H9 (cell line): Measurements from ENCODE around the gene HOXB6. TPM values are rescaled to one million over a fixed set of nuclear protein-coding genes. Genes with fewer than 3 reads are reported as not detected.

Experiments used
- DNase-seq: peaks from one replicate; pipeline ENCODE4 v3.0.0-alpha.2; 2017
- H2AFZ ChIP-seq: one replicate; pipeline ENCODE4 v1.6.1; 2013; ENCODE audit warnings: mild to moderate bottlenecking, low read length, control low read depth, moderate library complexity
- H2AK5ac ChIP-seq: 2 replicates; pipeline ENCODE4 v1.6.1; 2013; ENCODE audit warnings: low read length, control low read depth, mixed read lengths; ENCODE audit not compliant: insufficient read length
- H2BK120ac ChIP-seq: one replicate; pipeline ENCODE4 v1.6.1; 2013; ENCODE audit warnings: low read depth, mild to moderate bottlenecking, low read length, control low read depth, inconsistent platforms; ENCODE audit not compliant: poor library complexity, severe bottlenecking
- H2BK12ac ChIP-seq: 2 replicates; pipeline ENCODE4 v1.6.1; 2013; ENCODE audit warnings: low read length, control low read depth, mixed read lengths, low read depth; ENCODE audit not compliant: insufficient read length
- H2BK15ac ChIP-seq: 2 replicates; pipeline ENCODE4 v1.6.1; 2013; ENCODE audit warnings: low read depth, low read length, control low read depth
- H2BK20ac ChIP-seq: one replicate; pipeline ENCODE4 v1.6.1; 2013; ENCODE audit warnings: low read depth, mild to moderate bottlenecking, low read length, control low read depth, inconsistent platforms; ENCODE audit not compliant: poor library complexity, severe bottlenecking
- H2BK5ac ChIP-seq: 2 replicates; pipeline ENCODE4 v1.6.1; 2013; ENCODE audit warnings: low read length, control low read depth, mixed read lengths; ENCODE audit not compliant: insufficient read length
- H3K14ac ChIP-seq: 2 replicates; pipeline ENCODE4 v1.6.1; 2013; ENCODE audit warnings: low read length, control low read depth; ENCODE audit not compliant: insufficient read depth
- H3K18ac ChIP-seq: 2 replicates; pipeline ENCODE4 v1.6.1; 2013; ENCODE audit warnings: low read depth, mild to moderate bottlenecking, mixed read lengths, low read length, control low read depth; ENCODE audit not compliant: insufficient read length
- H3K23ac ChIP-seq: 2 replicates; pipeline ENCODE4 v1.6.1; 2013; ENCODE audit warnings: low read length, control low read depth, mixed read lengths, low read depth; ENCODE audit not compliant: insufficient read length
- H3K23me2 ChIP-seq: 2 replicates; pipeline ENCODE4 v1.6.1; 2013; ENCODE audit warnings: low read depth, mild to moderate bottlenecking, mixed read lengths, low read length, control low read depth; ENCODE audit not compliant: insufficient read length, poor library complexity, severe bottlenecking
- H3K27ac ChIP-seq: 2 replicates; pipeline ENCODE4 v1.5.1; 2013; ENCODE audit warnings: low read length, control low read depth, mixed read lengths, low read depth; ENCODE audit not compliant: insufficient read length
- H3K27me3 ChIP-seq: 2 replicates; pipeline ENCODE4 v1.6.1; 2013; ENCODE audit warnings: low read length, control low read depth, inconsistent platforms; ENCODE audit not compliant: insufficient read depth
- H3K4ac ChIP-seq: 2 replicates; pipeline ENCODE4 v1.6.1; 2013; ENCODE audit warnings: low read depth, mild to moderate bottlenecking, control low read depth, inconsistent platforms, low read length, moderate library complexity
- H3K4me1 ChIP-seq: 2 replicates; pipeline ENCODE4 v1.6.1; 2013; ENCODE audit warnings: low read length, control low read depth, inconsistent platforms; ENCODE audit not compliant: insufficient read depth
- H3K4me2 ChIP-seq: 2 replicates; pipeline ENCODE4 v1.6.1; 2013; ENCODE audit warnings: low read length, control low read depth, mixed read lengths; ENCODE audit not compliant: insufficient read length, insufficient read depth
- H3K56ac ChIP-seq: 2 replicates; pipeline ENCODE4 v1.6.1; 2013; ENCODE audit warnings: low read depth, mild to moderate bottlenecking, mixed read lengths, low read length, control low read depth; ENCODE audit not compliant: insufficient read length
- H3K79me1 ChIP-seq: 2 replicates; pipeline ENCODE4 v1.6.1; 2013; ENCODE audit warnings: low read depth, mild to moderate bottlenecking, moderate library complexity, low read length, control low read depth, inconsistent platforms; ENCODE audit not compliant: insufficient read depth, poor library complexity, severe bottlenecking
- H3K79me2 ChIP-seq: 2 replicates; pipeline ENCODE4 v1.6.1; 2013; ENCODE audit warnings: low read length, control low read depth, inconsistent platforms; ENCODE audit not compliant: insufficient read depth
- H3K9ac ChIP-seq: 2 replicates; pipeline ENCODE4 v1.6.1; 2013; ENCODE audit warnings: low read length, control low read depth, mixed read lengths; ENCODE audit not compliant: insufficient read length; ENCODE audit errors: extremely low read depth
- H3K9me3 ChIP-seq: one replicate; pipeline ENCODE4 v1.6.1; 2013; ENCODE audit warnings: low read depth, low read length, inconsistent platforms; ENCODE audit not compliant: control insufficient read depth
- H3T11ph ChIP-seq: one replicate; pipeline ENCODE4 v1.6.1; 2013; ENCODE audit warnings: mild to moderate bottlenecking, low read length, control low read depth, inconsistent platforms
- H4K20me1 ChIP-seq: one replicate; pipeline ENCODE4 v1.6.1; 2013; ENCODE audit not compliant: control insufficient read depth, insufficient read length, insufficient read depth
- H4K5ac ChIP-seq: 2 replicates; pipeline ENCODE4 v1.6.1; 2013; ENCODE audit warnings: low read depth, mild to moderate bottlenecking, mixed read lengths, low read length, control low read depth; ENCODE audit not compliant: insufficient read length
- H4K8ac ChIP-seq: replicated peaks from 2 replicates; pipeline ENCODE4 v1.6.1; 2013; ENCODE audit warnings: low read length, control low read depth, mixed read lengths, low read depth; ENCODE audit not compliant: insufficient read length
- H4K91ac ChIP-seq: 2 replicates; pipeline ENCODE4 v1.6.1; 2013; ENCODE audit warnings: low read depth, mild to moderate bottlenecking, moderate library complexity, mixed read lengths, low read length, control low read depth; ENCODE audit not compliant: insufficient read length
- H3K27ac Mint-ChIP-seq, 3 experiments: 2 replicates in 2 of 3; 3 replicates in 1 of 3; pipeline ENCODE4 v1.8.0; 2020 to 2021; ENCODE audit warnings: mixed read lengths in 3 of 3, mild to moderate bottlenecking in 1 of 3, moderate library complexity in 1 of 3
- H3K27me3 Mint-ChIP-seq: 2 replicates; pipeline ENCODE4 v1.8.0; 2021; ENCODE audit warnings: low read depth, mild to moderate bottlenecking, moderate library complexity, mixed read lengths
- H3K36me3 Mint-ChIP-seq, 3 experiments: 2 replicates in 2 of 3; 3 replicates in 1 of 3; pipeline ENCODE4 v1.8.0; 2020 to 2021; ENCODE audit warnings: low read depth in 3 of 3, mixed read lengths in 3 of 3; ENCODE audit not compliant: insufficient read depth in 1 of 3
- H3K4me1 Mint-ChIP-seq, 2 experiments: 2 replicates each; pipeline ENCODE4 v1.8.0; 2020; ENCODE audit warnings: mixed read lengths in 2 of 2
- H3K4me3 Mint-ChIP-seq, 2 experiments: 2 replicates in 1 of 2; 3 replicates in 1 of 2; pipeline ENCODE4 v1.8.0; 2020 to 2021; ENCODE audit warnings: mild to moderate bottlenecking in 2 of 2, mixed read lengths in 2 of 2, moderate library complexity in 1 of 2
- H3K9me3 Mint-ChIP-seq, 2 experiments: 2 replicates in 1 of 2; 3 replicates in 1 of 2; pipeline ENCODE4 v1.8.0; 2020; ENCODE audit warnings: mild to moderate bottlenecking in 2 of 2, mixed read lengths in 2 of 2, moderate library complexity in 1 of 2
- WGBS: extraction: QIAGEN DNeasy Blood & Tissue Kit; methylation state at CpG from one replicate; pipeline ENCODE4 v1.1.7; 2013; ENCODE audit warnings: missing lambda C conversion rate, low lambda C conversion rate, mixed read lengths; ENCODE audit not compliant: insufficient read length; ENCODE audit errors: extremely low coverage; 5-methylcytosine and 5-hydroxymethylcytosine counted together
- total RNA-seq: library from RNA; stranded (reverse); gene quantifications from 2 replicates; pipeline ENCODE4 v1.2.1, GENCODE V29; 2021
- TF ChIP-seq, protein P1 (sequence below): fragments of 200-600 bp; sonication (generic); conservative IDR thresholded peaks from 3 replicates; pipeline ENCODE4 v1.8.0; 2021; ENCODE audit warnings: antibody characterized with exemption, mild to moderate bottlenecking

The HOXB6 gene
- total RNA-seq, 1 experiment from 2014 or later: not detected

DNA sequence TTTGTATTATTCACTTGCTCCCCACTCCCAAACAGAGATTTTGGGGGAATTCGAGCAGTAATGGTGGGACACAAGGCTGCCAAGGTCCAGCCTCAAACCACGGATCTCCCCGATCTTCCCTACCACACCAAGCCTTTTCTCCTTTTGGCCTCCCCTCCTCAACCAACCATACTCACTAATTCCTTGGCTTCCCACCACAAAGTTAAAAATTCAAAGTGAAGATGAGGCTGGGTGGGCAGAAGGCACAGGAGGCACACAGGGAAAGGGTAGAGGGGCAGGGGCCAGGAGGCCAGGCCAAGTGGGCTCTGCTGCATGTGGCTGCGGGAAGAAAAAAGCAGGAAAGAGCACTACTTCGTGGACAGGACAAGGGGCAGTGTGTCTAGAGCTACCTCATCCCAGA, 41.9 kb downstream of the HOXB6 start:
- Histone ChIP-seq H4K91ac (no peak overlapping the region), H4K20me1 (peaks cover 2% of the 10 kb centered on the region), H3K79me2 (no peaks in the 10 kb centered on the region), H3K23ac (no peak overlapping the region), H3K18ac (no peak overlapping the region), H3K27ac (no peak overlapping the region), H3T11ph (no peak overlapping the region), H3K9me3 (no peaks in the 10 kb centered on the region), H2BK120ac (no peak overlapping the region), H3K4ac (no peak overlapping the region), H2BK12ac (no peak overlapping the region), H2BK15ac (no peak overlapping the region), H3K27me3 (peaks cover 99% of the 10 kb centered on the region), H3K79me1 (no peaks in the 10 kb centered on the region), H3K14ac (no peak overlapping the region), H2BK20ac (no peak overlapping the region), H3K9ac (no peak overlapping the region), H3K56ac (no peak overlapping the region), H4K5ac (no peak overlapping the region), H2BK5ac (no peak overlapping the region), H4K8ac (no peak overlapping the region), H3K23me2 (no peaks in the 10 kb centered on the region), H3K4me2 (no peak overlapping the region), H2AFZ (no peak overlapping the region), H3K4me1 (peaks cover 2% of the 10 kb centered on the region; the same call in 1 of the 2 replicates), H2AK5ac (no peak overlapping the region)
- Mint-ChIP-seq H3K36me3 (peaks cover 0 to 2% (median 0%) of the 10 kb centered on the region in 3 experiments; a peak in 2 of 7 replicates), H3K27ac (no peak overlapping the region), H3K9me3 (peaks cover 0 to 3% of the 10 kb centered on the region in 2 experiments; a peak in 2 of 5 replicates), H3K4me3 (no peak overlapping the region), H3K4me1 (peaks cover 0 to 10% of the 10 kb centered on the region in 2 experiments; a peak in 3 of 4 replicates), H3K27me3 (peaks cover 61% of the 10 kb centered on the region)
- TF ChIP-seq, protein P1, sequence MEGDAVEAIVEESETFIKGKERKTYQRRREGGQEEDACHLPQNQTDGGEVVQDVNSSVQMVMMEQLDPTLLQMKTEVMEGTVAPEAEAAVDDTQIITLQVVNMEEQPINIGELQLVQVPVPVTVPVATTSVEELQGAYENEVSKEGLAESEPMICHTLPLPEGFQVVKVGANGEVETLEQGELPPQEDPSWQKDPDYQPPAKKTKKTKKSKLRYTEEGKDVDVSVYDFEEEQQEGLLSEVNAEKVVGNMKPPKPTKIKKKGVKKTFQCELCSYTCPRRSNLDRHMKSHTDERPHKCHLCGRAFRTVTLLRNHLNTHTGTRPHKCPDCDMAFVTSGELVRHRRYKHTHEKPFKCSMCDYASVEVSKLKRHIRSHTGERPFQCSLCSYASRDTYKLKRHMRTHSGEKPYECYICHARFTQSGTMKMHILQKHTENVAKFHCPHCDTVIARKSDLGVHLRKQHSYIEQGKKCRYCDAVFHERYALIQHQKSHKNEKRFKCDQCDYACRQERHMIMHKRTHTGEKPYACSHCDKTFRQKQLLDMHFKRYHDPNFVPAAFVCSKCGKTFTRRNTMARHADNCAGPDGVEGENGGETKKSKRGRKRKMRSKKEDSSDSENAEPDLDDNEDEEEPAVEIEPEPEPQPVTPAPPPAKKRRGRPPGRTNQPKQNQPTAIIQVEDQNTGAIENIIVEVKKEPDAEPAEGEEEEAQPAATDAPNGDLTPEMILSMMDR: no peak
- DNase-seq: no peak
- WGBS: no CpG with 5 or more reads among the region's 5 CpGs
